GM18867 (cell line): ENCODE measurements around the gene PPM1B.
"Not testable (repeated sequence)": the region's sequence is repeated elsewhere in the genome, so short reads cannot be mapped to it uniquely, and the experiment has no call there.

Source experiments
- ATAC-seq: cut with Tn5 transposase; IDR thresholded peaks from one replicate; pipeline ENCODE4 v1.9.1; 2021; ENCODE audit warnings: mild to moderate bottlenecking, moderate library complexity; ENCODE audit not compliant: unreplicated experiment

The PPM1B gene

DNA sequence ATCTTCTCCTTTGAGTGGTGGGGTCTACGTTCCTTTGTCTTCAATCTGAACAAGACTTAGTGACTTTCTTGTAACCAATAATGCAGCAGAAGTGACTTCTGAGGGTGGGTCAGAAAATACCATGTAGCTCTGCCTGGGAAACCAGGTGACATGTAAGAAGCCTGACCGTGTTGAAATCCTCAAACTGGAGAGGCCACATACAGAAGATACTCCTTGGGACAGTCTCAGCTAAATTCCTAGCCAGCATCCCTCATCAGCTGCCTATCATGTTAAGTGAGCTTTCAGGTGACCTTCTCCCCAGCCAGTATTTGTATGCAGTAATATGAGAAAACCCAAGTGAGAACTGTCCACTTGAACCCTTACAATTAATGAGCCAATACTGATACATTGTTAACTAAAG is 27.0 kb downstream of the PPM1B start:
- no peak for ATAC-seq

DNA sequence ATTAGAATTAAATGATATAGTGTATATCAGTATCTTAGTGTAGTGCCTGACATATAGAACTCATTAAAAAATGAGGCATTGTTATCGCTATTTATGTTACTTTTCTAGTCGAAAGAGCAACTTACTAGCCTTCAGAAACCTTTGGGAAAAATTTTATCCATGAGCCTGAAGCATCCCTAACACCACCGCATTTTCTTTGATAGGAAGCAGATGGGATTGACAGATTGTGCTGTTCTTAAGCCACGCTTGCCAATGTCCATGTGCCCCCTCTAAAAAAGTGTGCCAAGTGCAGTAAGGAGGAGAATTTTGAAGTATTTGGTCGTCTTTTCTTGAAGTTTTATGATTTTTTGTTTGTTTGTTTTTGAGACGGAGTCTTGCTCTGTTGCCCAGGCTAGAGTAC is 29.1 kb downstream of the PPM1B start:
- ATAC-seq, result no peak

- ATAC-seq, result no peak
Observed at GRCh38 chr2:44200011-44200410, 31.3 kb downstream of the PPM1B start.

GRCh38 chr2:44200759-44201158 is 32.1 kb downstream of the PPM1B start:
- ATAC-seq, result no peak

GRCh38 chr2:44201648-44202165 is 33.0 kb downstream of the PPM1B start:
- ATAC-seq, result no peak

DNA sequence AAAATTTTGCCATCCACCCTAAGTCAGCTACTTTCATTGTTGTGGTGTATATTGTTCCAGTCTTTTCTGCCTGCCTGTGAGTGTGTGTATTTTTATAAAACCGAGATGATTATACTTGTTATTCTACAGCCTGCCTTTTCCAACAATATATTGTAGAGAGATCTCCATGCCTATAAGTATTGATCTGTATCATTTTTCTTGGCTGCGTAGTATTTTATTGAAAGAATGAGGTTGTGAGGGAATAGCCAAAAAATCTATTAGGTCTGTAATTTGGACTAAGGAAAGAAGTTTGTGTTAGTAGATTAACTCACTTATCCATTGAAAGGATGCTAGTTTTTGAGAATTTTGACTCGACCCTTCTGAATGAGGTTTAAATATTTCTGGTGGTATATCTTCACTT is 34.9 kb downstream of the PPM1B start:
- no peak for ATAC-seq

DNA sequence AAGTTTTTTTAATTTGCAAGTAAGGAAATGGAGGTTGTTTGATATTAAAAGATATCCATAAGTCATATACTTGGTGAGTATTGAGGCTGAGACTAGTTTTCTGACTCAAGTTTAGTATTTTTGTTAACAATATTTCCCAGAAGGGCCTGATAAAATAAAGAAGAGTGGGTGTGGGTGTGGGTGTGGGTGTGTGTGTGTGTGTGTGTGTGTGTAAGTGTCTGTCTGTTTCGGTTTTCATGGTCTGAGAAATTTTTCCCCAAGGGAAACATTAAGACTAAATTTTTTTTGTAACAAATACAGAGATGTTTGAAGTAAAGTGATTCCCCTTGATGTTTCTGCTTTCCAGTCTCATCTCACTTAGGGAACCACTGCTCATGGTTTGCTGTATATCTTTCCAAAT is 36.5 kb downstream of the PPM1B start:
- no peak for ATAC-seq

DNA sequence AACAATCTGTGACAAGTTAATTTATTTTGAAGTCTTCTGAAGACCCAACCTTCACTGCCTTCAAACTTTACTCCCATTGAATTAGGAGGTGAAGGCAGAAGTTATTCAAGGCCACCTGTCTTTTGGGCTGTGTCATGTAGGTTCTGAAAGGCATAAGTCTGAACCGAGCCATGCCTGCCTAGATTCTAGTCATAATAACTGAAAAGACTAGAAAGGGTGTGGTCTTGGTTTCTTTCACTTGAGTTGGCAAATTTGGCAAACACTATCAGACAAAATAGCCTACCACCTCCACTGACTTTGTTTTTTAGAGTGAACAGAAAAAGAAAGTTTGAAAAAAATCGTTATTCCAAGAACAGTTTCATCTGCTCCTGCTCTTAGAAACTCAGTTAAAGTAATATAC is 38.4 kb downstream of the PPM1B start:
- no peak for ATAC-seq

DNA sequence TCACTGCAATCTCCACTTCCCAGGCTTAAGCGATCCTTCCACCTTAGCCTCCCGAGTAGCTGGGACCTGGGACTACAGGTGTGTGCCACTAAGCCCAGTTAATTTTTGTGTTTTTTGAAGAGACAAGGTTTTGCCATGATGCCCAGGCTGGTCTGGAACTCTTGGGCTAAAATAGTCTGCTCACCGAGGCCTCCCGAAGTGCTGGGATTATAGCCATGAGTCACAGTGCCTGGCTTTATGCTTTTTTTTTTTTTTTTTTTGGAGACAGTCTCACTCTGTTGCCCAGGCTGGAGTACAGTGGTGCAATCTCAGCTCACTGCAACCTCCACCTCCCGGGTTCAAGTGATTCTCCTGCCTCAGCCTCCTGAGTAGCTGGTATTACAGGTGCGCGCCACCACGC is 39.0 kb downstream of the PPM1B start:
- not testable (repeated sequence) for ATAC-seq

GRCh38 chr2:44210362-44210761 is 41.7 kb downstream of the PPM1B start:
- ATAC-seq, result no peak

- ATAC-seq, result no peak
Observed at GRCh38 chr2:44211183-44211582, 42.5 kb downstream of the PPM1B start.

GRCh38 chr2:44212302-44212701 is 43.6 kb downstream of the PPM1B start:
- no peak for ATAC-seq

GRCh38 chr2:44215827-44216226 is 47.2 kb downstream of the PPM1B start:
- no peak for ATAC-seq

GRCh38 chr2:44218771-44219170 is 50.1 kb downstream of the PPM1B start:
- no peak for ATAC-seq

- ATAC-seq, result no peak
Observed at GRCh38 chr2:44226753-44227152, 58.1 kb downstream of the PPM1B start.

- no peak for ATAC-seq
Observed at GRCh38 chr2:44230378-44230777, 61.7 kb downstream of the PPM1B start.

DNA sequence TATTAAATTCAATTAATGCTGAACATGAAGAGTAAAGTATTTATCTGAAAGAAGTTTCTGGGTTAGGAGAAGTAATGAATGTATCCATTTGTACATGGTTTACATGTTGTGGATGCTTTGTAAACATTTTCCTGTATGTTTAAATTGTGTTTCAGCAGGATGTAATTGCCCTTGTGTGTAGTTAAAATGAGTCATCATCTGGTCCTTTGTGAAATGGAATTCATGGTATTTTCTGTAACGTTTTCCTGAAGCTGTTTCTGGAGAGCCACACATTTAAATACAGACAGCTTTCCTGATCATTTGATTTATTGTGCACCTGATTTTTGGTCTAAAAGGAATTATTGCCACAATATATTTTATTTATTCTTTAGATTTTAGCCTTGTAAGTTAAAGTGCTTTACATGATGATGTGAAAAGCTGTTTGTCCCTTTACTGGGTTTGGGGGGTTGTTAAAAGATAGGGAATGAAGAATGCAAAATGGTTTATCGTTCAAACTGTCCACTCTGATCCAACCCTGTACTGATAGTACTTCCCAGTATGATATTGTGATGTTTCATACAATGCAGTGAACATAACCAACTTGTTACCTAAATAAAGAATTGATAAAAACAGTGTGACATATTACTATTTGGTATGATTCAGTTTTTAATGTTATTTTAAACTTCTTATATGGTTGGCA is 64.9 kb downstream of the PPM1B start:
- no peak for ATAC-seq

DNA sequence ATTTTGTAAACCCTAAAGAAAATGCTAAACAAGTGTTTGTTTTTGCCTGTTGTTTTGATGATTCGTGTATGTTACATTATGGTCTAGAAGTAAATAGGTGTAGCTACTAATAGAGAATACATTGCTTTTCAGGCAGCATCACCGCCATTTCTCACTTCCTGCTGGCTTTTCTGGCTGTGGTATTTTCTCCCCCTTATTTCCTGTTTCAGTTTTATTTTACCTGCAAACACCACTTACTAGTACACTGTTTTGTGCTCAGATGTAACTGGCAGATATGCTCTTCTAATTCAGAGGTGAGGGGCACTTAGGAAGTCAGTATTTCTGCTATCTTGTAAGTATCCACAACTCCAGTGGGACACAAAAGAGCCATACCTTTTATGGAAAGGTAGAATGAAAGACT is 68.5 kb downstream of the PPM1B start:
- peak; percentile 77 for ATAC-seq

GRCh38 chr2:44242904-44243303 is 74.2 kb downstream of the PPM1B start:
- no peak for ATAC-seq

DNA sequence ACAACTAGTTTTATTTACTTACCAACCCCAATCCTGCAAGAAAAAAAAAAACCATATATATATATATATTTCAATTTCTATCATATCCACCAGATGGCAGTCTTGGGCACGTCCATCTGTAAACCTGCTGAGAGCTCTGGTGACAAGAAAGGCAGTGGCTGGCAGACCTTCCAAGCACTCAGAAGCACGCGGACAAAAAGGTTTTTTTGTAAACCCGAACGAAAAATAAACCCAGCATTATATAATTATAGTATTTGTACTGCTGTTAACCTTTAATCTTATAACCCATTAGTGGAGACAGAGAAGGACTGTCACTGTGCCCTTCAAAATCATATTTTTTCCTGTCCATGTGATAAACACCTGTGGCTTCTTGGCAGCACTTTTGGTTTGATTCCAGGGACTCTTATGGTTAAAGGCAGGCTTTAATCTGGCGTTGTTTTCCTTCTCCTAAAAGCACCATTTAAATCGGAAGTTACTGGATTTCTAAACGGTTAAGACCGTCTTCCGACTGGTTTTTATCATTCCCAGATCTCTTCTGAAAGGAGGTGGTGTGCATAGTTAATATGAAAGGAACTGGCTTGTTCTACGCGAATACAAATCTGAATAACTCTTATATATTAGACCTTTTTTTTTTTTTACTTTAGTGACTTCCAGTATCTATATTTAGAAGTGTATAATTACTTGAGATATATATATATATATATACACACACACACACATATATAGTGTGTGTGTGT is 75.6 kb downstream of the PPM1B start:
- ATAC-seq, result no peak

GRCh38 chr2:44245083-44245861 is 76.6 kb downstream of the PPM1B start:
- ATAC-seq, result no peak

- no peak for ATAC-seq
Observed at GRCh38 chr2:44246436-44246835, 77.8 kb downstream of the PPM1B start.
